Fibroblast of skin of left biceps (primary cell): ENCODE measurements around the gene MAN2A2.
A peak's percentile ranks its signal among the peaks of the same experiment; 100 is the strongest.
"Not testable (repeated sequence)": the region's sequence is repeated elsewhere in the genome, so short reads cannot be mapped to it uniquely, and the experiment has no call there.

Source experiments
- DNase-seq, 2 experiments: peaks; one replicate each; pipeline ENCODE4 v3.0.0-alpha.2; 2013; ENCODE audit warnings: low read depth in 2 of 2

Gene MAN2A2

DNA sequence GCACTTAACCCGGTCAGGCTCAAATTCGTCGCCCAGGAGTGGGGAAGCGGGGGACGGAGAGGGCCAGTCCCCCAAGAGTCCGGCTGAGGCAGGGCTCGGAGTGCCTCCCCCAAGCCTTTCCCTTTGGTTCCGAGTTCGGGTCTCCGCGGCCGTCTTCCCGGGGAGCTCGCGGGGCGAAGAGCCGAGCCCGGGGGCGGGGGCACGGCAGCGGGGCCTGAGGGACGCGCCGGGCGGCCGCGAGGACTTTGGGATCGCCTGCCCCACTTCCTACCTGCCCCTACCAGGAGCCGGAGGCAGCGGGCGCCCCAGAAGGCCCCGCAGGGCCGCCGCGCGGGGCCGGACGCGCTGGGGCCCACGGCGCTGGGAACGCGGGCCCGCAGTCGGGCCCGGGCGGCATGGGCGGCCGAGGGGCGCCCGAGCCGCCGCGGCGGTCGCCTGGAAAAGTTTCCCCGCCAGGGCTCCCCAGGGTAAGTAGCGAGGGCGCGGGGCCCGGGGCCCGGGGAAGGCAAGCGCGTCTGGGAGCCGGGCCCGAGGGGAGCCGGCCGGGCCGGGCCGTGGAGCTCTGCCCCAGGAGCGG, 31.9 kb upstream of the MAN2A2 start:
- DNase-seq, result no peak

- DNase-seq, result no peak
These were observed 31.2 kb upstream of the MAN2A2 start for GRCh38 chr15:90871716-90872485.

GRCh38 chr15:90872486-90873184, 30.5 kb upstream of the MAN2A2 start:
- peak in 1 of 2 experiments; percentile 16 for DNase-seq

DNA sequence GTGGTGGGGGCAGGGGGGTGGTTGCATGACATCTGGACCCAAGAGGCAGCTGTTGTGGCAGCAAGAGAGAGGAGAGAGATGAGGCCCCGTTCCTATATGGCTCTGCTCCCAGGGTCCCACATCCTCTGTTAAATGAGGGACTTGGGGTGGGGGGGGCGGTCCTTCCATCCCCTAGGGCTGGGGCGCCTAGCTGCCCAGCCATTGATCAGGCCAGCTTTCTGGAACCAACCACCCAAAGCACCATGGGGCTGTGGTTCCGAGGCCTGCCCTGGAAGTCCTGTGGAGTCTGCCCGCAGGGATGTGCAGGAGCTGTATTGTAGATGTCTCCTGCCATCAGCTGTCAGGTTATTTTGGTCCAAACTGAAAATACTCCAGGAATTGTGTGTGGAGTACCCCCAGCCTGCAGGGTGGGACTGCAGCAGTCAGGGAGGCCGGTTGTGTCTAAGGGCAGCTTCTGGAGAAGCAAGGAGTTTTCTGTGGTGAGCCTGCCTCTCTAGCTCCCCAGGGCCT, 29.6 kb upstream of the MAN2A2 start:
- DNase-seq, result no peak

- no peak for DNase-seq
These were observed 29.0 kb upstream of the MAN2A2 start for GRCh38 chr15:90873998-90874605.

- not testable (repeated sequence) for DNase-seq
These were observed 28.1 kb upstream of the MAN2A2 start for GRCh38 chr15:90874986-90875385.

GRCh38 chr15:90875549-90875981, 27.5 kb upstream of the MAN2A2 start:
- DNase-seq, result no peak

- no peak for DNase-seq
These were observed 27.1 kb upstream of the MAN2A2 start for GRCh38 chr15:90876046-90876445.

DNA sequence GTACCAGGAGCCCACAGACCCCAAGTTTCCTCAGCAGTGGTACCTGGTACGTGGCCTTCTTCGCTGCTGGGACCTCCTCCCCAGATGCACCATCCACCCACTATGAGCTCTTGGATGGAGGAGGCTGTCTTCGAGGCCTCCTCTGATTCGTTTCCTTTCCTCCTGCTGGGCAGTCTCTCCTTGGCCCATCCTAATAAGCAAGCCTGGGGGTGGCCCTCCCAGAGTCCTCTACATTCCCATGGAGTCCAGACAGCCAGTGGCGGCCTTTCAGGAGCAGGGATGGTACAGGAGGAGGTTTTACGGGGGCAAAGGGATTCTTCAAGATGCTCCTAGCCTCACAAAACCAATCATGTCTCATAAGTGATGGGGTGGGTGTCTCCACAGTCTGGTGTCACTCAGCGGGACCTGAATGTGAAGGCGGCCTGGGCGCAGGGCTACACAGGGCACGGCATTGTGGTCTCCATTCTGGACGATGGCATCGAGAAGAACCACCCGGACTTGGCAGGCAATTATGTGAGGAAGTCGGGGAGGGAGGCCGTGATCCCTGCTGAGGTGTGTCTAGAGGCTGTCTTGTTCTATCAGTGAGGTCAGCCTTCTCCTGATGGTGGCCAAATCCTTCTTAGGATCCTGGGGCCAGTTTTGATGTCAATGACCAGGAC, 26.5 kb upstream of the MAN2A2 start:
- no peak for DNase-seq

DNA sequence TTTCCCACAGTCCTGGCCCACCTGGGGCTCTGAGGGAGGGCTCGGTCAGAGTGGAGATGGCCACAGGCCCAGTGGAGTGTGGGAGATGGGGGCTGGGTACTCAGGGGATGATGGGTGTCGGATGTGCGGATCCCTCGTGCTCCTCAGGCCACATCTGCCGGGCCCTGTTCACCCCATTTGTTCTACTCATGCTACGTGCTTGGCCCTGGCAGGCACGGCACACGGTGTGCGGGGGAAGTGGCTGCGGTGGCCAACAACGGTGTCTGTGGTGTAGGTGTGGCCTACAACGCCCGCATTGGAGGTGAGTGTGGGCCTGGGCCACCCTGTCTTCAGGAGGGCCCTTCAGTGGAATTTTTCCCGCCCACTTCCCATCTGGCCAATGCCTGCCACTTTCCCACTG, 25.8 kb upstream of the MAN2A2 start:
- DNase-seq, result no peak

DNA sequence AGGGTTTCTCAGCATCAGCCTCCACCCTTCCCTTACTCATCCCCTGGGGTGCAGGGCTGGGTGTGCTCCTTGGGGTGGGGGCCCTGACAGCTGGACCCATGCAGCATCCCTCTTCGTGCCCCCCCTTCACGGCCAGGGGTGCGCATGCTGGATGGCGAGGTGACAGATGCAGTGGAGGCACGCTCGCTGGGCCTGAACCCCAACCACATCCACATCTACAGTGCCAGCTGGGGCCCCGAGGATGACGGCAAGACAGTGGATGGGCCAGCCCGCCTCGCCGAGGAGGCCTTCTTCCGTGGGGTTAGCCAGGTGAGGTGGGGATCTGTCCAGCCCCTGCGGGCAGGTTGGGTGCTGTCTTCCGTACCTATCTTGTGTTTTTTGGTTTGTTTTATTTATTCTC, 25.1 kb upstream of the MAN2A2 start:
- no peak for DNase-seq

DNA sequence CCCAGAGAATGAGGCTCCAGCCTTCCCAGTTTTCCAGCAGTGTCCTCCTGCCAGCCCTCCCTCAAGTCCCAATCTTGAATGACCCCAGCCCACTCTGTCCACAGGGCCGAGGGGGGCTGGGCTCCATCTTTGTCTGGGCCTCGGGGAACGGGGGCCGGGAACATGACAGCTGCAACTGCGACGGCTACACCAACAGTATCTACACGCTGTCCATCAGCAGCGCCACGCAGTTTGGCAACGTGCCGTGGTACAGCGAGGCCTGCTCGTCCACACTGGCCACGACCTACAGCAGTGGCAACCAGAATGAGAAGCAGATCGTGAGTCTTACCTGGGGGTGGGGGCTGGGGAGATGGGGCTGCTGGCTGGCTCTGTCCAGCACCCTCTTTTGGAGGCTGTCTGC, 24.4 kb upstream of the MAN2A2 start:
- DNase-seq, result no peak

GRCh38 chr15:90879730-90880366, 23.3 kb upstream of the MAN2A2 start:
- DNase-seq, result no peak

- DNase-seq, result no peak
These were observed 22.5 kb upstream of the MAN2A2 start for GRCh38 chr15:90880381-90881145.

- DNase-seq, result no peak
These were observed 21.7 kb upstream of the MAN2A2 start for GRCh38 chr15:90881181-90881977.

DNA sequence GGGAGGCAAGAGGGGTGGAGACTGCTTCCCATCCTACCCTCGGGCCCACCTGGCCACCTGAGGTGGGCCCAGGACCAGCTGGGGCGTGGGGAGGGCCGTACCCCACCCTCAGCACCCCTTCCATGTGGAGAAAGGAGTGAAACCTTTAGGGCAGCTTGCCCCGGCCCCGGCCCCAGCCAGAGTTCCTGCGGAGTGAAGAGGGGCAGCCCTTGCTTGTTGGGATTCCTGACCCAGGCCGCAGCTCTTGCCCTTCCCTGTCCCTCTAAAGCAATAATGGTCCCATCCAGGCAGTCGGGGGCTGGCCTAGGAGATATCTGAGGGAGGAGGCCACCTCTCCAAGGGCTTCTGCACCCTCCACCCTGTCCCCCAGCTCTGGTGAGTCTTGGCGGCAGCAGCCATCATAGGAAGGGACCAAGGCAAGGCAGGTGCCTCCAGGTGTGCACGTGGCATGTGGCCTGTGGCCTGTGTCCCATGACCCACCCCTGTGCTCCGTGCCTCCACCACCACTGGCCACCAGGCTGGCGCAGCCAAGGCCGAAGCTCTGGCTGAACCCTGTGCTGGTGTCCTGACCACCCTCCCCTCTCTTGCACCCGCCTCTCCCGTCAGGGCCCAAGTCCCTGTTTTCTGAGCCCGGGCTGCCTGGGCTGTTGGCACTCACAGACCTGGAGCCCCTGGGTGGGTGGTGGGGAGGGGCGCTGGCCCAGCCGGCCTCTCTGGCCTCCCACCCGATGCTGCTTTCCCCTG, 21.0 kb upstream of the MAN2A2 start:
- DNase-seq, result no peak

DNA sequence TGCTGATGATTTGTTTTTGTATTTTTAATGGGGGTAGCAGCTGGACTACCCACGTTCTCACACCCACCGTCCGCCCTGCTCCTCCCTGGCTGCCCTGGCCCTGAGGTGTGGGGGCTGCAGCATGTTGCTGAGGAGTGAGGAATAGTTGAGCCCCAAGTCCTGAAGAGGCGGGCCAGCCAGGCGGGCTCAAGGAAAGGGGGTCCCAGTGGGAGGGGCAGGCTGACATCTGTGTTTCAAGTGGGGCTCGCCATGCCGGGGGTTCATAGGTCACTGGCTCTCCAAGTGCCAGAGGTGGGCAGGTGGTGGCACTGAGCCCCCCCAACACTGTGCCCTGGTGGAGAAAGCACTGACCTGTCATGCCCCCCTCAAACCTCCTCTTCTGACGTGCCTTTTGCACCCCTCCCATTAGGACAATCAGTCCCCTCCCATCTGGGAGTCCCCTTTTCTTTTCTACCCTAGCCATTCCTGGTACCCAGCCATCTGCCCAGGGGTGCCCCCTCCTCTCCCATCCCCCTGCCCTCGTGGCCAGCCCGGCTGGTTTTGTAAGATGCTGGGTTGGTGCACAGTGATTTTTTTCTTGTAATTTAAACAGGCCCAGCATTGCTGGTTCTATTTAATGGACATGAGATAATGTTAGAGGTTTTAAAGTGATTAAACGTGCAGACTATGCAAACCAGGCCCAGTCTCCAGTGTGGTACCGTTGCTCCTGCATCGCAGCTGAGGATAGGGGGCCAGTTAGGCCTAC, 20.1 kb upstream of the MAN2A2 start:
- DNase-seq, result no peak

DNA sequence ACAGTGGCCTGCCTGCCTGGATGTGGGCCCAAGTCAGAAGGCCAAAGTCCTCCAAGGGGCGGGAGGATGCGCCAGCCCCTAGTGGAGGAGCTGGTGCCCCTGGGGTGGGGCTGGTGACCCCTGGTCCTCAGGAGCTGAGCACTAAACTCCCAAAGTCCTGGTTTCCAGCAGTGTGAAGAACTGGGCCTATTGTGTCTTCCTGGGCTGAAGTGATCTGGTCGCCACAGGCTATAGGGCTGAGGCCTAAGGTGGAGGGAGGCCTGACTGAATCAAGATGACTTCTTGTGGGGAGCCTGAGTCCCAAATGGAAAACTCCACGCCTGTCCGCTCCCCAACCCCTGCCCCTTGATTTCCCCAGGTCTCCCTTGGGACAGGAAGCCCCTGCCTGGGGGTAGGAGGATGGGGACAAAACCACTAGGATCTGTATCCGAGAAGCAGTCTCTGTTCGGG, 19.6 kb upstream of the MAN2A2 start:
- DNase-seq, result no peak
